DOHH2 (cell line): ENCODE measurements around the gene PSMD6.

Source experiments
- H3F3A ChIP-seq: fragments of 200-600 bp; sonication (generic), shearing (Covaris generic); 2 replicates; pipeline ENCODE4 v1.6.0; 2016; ENCODE audit warnings: antibody characterized with exemption, mild to moderate bottlenecking; ENCODE audit not compliant: control insufficient read depth, insufficient read depth
- H3K27ac ChIP-seq: fragments of 200-600 bp; sonication (generic); 2 replicates; pipeline ENCODE4 v1.5.1; 2014; ENCODE audit warnings: low read depth, mild to moderate bottlenecking, low read length, moderate library complexity
- H3K27me3 ChIP-seq: fragments of 200-600 bp; sonication (generic); 2 replicates; pipeline ENCODE4 v1.6.1; 2014; ENCODE audit warnings: mild to moderate bottlenecking, low read length, mixed read lengths; ENCODE audit not compliant: control insufficient read depth
- H3K36me3 ChIP-seq: fragments of 200-600 bp; sonication (generic); 2 replicates; pipeline ENCODE4 v1.6.1; 2014; ENCODE audit warnings: mild to moderate bottlenecking, low read length, moderate library complexity, mixed read lengths; ENCODE audit not compliant: control insufficient read depth
- H3K4me1 ChIP-seq: fragments of 200-600 bp; sonication (generic); 2 replicates; pipeline ENCODE4 v1.6.1; 2014; ENCODE audit warnings: mild to moderate bottlenecking, low read length, mixed read lengths; ENCODE audit not compliant: control insufficient read depth
- H3K4me2 ChIP-seq: fragments of 200-600 bp; sonication (generic); 2 replicates; pipeline ENCODE4 v1.6.0; 2014; ENCODE audit warnings: mild to moderate bottlenecking, low read length, moderate library complexity
- H3K4me3 ChIP-seq: fragments of 200-600 bp; sonication (generic); 2 replicates; pipeline ENCODE4 v1.5.1; 2014; ENCODE audit warnings: mild to moderate bottlenecking, low read length, mixed read lengths
- H3K79me2 ChIP-seq: fragments of 200-600 bp; sonication (generic); 2 replicates; pipeline ENCODE4 v1.6.1; 2014; ENCODE audit warnings: mild to moderate bottlenecking, low read length, mixed read lengths; ENCODE audit not compliant: control insufficient read depth
- H3K9me2 ChIP-seq: fragments of 200-600 bp; sonication (generic); replicated peaks from 2 replicates; pipeline ENCODE4 v1.6.1; 2014; ENCODE audit warnings: mild to moderate bottlenecking, low read length, mixed read lengths; ENCODE audit not compliant: control insufficient read depth
- H3K9me3 ChIP-seq: fragments of 200-600 bp; sonication (generic); 2 replicates; pipeline ENCODE4 v1.6.1; 2014; ENCODE audit warnings: antibody characterized with exemption, low read length, mixed read lengths; ENCODE audit not compliant: control insufficient read depth, insufficient read depth
- H4K20me1 ChIP-seq: fragments of 200-600 bp; sonication (generic); 2 replicates; pipeline ENCODE4 v1.6.0; 2014; ENCODE audit warnings: low read depth, mild to moderate bottlenecking, antibody characterized with exemption, low read length, moderate library complexity; ENCODE audit not compliant: control insufficient read depth, insufficient read depth
- EZH2phosphoT487 ChIP-seq: fragments of 200-600 bp; sonication (generic); IDR thresholded peaks from 2 replicates; pipeline ENCODE4 v1.6.1; 2017; ENCODE audit warnings: borderline replicate concordance, mild to moderate bottlenecking, antibody characterized with exemption, low read length, moderate library complexity, mixed read lengths
- TF ChIP-seq, protein P1 (sequence below): fragments of 200-600 bp; sonication (generic); IDR thresholded peaks from one replicate; pipeline ENCODE4 v1.5.1; 2014; ENCODE audit warnings: antibody characterized with exemption, mild to moderate bottlenecking, low read depth, low read length; ENCODE audit not compliant: poor library complexity, severe bottlenecking

PSMD6 gene

DNA sequence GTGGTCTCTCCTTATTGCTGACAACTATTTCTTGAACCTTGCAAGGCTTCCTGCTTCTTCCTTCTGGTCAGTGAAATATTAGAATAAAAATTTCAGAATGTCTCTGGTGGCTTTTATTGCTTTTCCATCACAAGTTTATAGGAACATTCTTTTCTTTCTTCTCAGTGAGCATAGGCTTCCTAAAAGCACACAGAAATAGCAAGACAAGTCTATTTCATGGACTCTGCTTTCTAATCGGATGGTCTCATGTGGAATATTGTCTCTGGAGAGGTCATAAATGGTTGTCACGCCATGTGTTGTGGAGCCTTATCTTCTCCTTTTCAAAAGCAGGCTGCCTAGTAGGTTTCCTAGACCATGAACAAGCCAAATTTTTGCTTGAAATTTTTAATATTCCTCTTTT is 9.8 kb upstream of the PSMD6 start:
- Histone ChIP-seq H3K27me3 (peaks cover 10% of the 10 kb centered on the region), H3K9me3 (peaks cover 10% of the 10 kb centered on the region; the same call in 1 of the 2 replicates), H3F3A (no peaks in the 10 kb centered on the region; the same call in 1 of the 2 replicates), H4K20me1 (no peaks in the 10 kb centered on the region), H3K36me3 (no peaks in the 10 kb centered on the region), H3K79me2 (no peaks in the 10 kb centered on the region), H3K4me3 (no peak overlapping the region), H3K9me2 (no peaks in the 10 kb centered on the region), H3K4me2 (no peak overlapping the region), H3K27ac (no peak overlapping the region), H3K4me1 (peaks cover 18% of the 10 kb centered on the region)
- TF ChIP-seq EZH2phosphoT487 = no peak
- TF ChIP-seq, protein P1, sequence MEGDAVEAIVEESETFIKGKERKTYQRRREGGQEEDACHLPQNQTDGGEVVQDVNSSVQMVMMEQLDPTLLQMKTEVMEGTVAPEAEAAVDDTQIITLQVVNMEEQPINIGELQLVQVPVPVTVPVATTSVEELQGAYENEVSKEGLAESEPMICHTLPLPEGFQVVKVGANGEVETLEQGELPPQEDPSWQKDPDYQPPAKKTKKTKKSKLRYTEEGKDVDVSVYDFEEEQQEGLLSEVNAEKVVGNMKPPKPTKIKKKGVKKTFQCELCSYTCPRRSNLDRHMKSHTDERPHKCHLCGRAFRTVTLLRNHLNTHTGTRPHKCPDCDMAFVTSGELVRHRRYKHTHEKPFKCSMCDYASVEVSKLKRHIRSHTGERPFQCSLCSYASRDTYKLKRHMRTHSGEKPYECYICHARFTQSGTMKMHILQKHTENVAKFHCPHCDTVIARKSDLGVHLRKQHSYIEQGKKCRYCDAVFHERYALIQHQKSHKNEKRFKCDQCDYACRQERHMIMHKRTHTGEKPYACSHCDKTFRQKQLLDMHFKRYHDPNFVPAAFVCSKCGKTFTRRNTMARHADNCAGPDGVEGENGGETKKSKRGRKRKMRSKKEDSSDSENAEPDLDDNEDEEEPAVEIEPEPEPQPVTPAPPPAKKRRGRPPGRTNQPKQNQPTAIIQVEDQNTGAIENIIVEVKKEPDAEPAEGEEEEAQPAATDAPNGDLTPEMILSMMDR = no peak

DNA sequence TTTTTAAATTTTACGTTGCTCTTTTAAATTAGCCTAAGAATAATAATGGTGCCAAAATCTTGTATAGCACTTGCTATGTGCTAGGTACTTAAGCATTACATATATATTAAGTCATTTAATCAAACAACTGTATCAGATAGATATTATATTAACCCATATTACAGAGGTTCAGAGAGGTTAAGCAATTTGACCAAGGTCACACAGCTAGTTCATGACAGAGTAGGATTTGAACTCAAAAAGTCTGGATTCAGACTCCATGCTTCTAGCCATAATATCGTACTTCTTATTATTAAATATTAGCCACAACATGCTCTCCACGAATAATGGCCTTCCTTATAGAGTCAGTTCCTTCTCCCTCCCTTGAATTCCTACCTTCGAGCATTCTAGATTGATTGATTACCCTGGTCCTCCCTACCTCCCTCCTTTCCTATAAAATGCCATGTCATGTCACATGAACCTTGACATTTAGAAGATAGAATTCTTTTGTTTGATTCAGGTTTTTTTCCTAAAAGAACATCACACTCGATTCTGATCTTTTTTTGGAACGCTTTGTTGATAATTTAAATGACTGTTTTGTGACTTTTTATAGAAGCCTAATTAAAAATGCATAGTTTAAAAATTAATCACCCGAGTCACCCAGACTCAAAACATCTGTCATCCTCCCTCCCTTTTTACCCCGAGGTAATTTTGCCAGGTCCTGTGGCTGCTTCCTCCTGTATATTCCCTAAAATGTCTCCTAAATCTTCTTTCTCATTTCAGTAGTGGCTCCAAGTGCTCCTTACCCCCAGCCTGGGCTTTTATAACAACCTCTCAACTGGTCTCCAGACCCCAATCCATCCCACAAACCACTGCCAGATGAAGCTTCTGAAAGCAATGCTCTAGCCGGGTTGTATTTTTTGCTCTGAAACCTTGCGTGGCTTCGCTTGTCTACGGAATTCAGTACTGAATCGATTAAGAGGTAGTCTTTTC is 8.5 kb upstream of the PSMD6 start:
- H3K4me2 ChIP-seq = no peak overlapping the region; the same call in 1 of the 2 replicates
- H4K20me1 ChIP-seq = no peaks in the 10 kb centered on the region
- no peaks in the 10 kb centered on the region for H3F3A ChIP-seq
- peaks cover 14% of the 10 kb centered on the region for H3K4me1 ChIP-seq
- peaks cover 10% of the 10 kb centered on the region; the same call in 1 of the 2 replicates for H3K9me3 ChIP-seq
- H3K27ac ChIP-seq = no peak overlapping the region
- TF ChIP-seq, protein P1 = no peak
- no peak for TF ChIP-seq EZH2phosphoT487
- no peak overlapping the region for H3K4me3 ChIP-seq
- no peaks in the 10 kb centered on the region for H3K36me3 ChIP-seq
- peaks cover 10% of the 10 kb centered on the region for H3K27me3 ChIP-seq
- no peaks in the 10 kb centered on the region for H3K79me2 ChIP-seq
- no peaks in the 10 kb centered on the region for H3K9me2 ChIP-seq

DNA sequence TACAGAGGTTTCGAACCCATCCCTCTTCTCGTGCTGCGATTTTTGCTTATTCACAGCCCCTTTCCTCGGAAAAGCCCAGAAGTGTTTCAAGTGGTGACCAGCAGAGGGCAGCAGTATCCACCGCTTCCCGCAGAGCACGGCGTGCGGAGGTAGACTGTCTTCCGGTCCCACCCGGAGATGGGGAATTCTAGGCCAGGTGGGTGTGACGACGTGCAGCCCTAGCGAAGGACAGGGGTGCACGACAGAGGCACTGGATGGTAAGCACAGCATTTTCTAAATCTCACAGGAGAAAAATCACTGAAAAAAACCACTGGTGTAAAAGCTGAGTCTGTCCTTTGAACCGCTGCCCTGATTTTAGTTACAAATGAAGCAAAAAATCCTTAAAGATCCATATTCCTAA is 7.4 kb upstream of the PSMD6 start:
- Histone ChIP-seq H3F3A (no peaks in the 10 kb centered on the region), H4K20me1 (no peaks in the 10 kb centered on the region), H3K36me3 (no peaks in the 10 kb centered on the region), H3K4me2 (peak overlapping the region; percentile 78), H3K4me1 (peaks cover 18% of the 10 kb centered on the region), H3K27ac (no peak overlapping the region), H3K79me2 (no peaks in the 10 kb centered on the region), H3K27me3 (peaks cover 10% of the 10 kb centered on the region), H3K4me3 (peak overlapping the region; percentile 63), H3K9me3 (peaks cover 10% of the 10 kb centered on the region; the same call in 1 of the 2 replicates), H3K9me2 (no peaks in the 10 kb centered on the region)
- no peak for TF ChIP-seq EZH2phosphoT487
- TF ChIP-seq, protein P1 = peak; percentile 85
